Activated B cell treated with CpG ODN at 0.5 μM for 24 hours (primary cell): Measurements from ENCODE around the gene CPNE4. TPM values are rescaled to one million over a fixed set of nuclear protein-coding genes. Genes with fewer than 3 reads are reported as not detected.

ENCODE experiments used
- ATAC-seq: fragments of 200-7000 bp; cut with Tn5 transposase; one replicate; pipeline ENCODE4 v1.10.0; 2021; ENCODE audit warnings: low read depth, mild to moderate bottlenecking, moderate library complexity
- CTCF ChIA-PET: fragments of 350-600 bp; sonication (Branson Sonifier 250); formaldehyde crosslinking; loops from one replicate; lab custom pipeline; 2021; ENCODE audit warnings: antibody characterized with exemption; lab: Charles Lee
- POLR2A ChIA-PET: fragments of 350-600 bp; sonication (Branson Sonifier 250); formaldehyde crosslinking; loops from one replicate; lab custom pipeline; 2021; ENCODE audit warnings: antibody characterized with exemption; lab: Charles Lee
- DNase-seq: peaks from one replicate; pipeline ENCODE4 v3.0.0; 2022
- H3K27ac Mint-ChIP-seq: one replicate; pipeline ENCODE4 v1.8.0; 2020; ENCODE audit warnings: mixed read lengths
- H3K27me3 Mint-ChIP-seq: one replicate; pipeline ENCODE4 v1.8.0; 2021; ENCODE audit warnings: mixed read lengths
- H3K36me3 Mint-ChIP-seq: one replicate; pipeline ENCODE4 v1.8.0; 2021; ENCODE audit warnings: low read depth, mixed read lengths
- H3K4me1 Mint-ChIP-seq: one replicate; pipeline ENCODE4 v1.8.0; 2021; ENCODE audit warnings: mixed read lengths
- H3K4me3 Mint-ChIP-seq: one replicate; pipeline ENCODE4 v1.8.0; 2020; ENCODE audit warnings: mild to moderate bottlenecking, mixed read lengths
- H3K9me3 Mint-ChIP-seq: one replicate; pipeline ENCODE4 v1.8.0; 2020; ENCODE audit warnings: mixed read lengths
- intact Hi-C: fragments of 100-400 bp; cut with micrococcal nuclease; formaldehyde crosslinking; loops from one replicate; pipeline ENCODE4 v1.15.1; 2024
- total RNA-seq: library from RNA; stranded (reverse); gene quantifications from 2 replicates; pipeline ENCODE4 v1.2.3, GENCODE V29; 2022
- TF ChIP-seq, protein P1 (sequence below): fragments of 200-600 bp; IDR thresholded peaks from one replicate; pipeline ENCODE4 v1.8.0; 2022; ENCODE audit warnings: antibody characterized with exemption, mild to moderate bottlenecking

CPNE4 gene
- total RNA-seq, 1 donor from 2014 or later = not detected

DNA sequence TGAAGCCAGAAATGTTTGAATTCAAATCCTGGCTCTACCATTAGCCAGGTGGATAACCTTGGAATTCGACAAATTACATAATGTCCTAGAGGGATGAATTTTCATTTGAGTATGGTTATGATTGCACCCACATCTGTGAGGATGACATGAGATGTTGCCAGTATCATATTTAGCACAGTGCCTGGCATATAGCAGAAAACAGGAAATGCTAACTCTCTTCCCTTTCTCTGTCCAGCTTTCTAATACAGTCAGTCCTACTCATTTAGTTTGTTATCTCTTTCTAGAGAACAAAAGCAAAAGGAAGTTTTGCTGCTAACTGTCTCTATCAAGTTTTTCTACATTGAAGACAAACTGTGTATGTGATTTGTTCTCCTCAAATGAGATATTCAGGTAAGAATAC is 231.7 kb downstream of the CPNE4 start:
- Mint-ChIP-seq H3K27me3 (peaks cover 8% of the 10 kb centered on the region), H3K4me1 (no peaks in the 10 kb centered on the region), H3K27ac (no peak overlapping the region), H3K4me3 (no peak overlapping the region), H3K9me3 (no peaks in the 10 kb centered on the region), H3K36me3 (no peaks in the 10 kb centered on the region)
- intact Hi-C loops = no loop called here
- TF ChIP-seq, protein P1, sequence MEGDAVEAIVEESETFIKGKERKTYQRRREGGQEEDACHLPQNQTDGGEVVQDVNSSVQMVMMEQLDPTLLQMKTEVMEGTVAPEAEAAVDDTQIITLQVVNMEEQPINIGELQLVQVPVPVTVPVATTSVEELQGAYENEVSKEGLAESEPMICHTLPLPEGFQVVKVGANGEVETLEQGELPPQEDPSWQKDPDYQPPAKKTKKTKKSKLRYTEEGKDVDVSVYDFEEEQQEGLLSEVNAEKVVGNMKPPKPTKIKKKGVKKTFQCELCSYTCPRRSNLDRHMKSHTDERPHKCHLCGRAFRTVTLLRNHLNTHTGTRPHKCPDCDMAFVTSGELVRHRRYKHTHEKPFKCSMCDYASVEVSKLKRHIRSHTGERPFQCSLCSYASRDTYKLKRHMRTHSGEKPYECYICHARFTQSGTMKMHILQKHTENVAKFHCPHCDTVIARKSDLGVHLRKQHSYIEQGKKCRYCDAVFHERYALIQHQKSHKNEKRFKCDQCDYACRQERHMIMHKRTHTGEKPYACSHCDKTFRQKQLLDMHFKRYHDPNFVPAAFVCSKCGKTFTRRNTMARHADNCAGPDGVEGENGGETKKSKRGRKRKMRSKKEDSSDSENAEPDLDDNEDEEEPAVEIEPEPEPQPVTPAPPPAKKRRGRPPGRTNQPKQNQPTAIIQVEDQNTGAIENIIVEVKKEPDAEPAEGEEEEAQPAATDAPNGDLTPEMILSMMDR = no peak
- ChIA-PET CTCF (no interaction called here), POLR2A (no interaction called here)
- DNase-seq (no peak), ATAC-seq (no peak)

DNA sequence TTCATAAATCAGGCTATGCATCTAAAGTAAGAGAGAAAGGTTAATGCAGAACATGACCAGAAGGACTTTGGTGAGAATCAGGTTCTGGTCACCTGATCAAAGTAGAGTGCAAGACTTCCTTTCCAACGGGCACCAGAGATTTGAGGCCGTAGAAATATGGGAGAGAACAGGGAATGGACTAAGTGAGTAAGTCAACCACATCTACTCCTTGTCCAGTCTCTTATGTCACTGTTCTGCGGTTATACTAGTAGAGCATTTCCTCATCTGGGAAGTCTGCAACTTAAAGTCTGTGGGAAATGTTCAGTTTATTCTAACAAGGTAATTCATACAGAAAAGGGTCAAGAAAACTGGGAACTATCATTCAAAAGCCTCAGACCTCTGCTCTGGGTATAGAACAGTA is 232.8 kb downstream of the CPNE4 start:
- H3K9me3 Mint-ChIP-seq = no peaks in the 10 kb centered on the region
- H3K4me3 Mint-ChIP-seq = no peak overlapping the region
- TF ChIP-seq, protein P1 = no peak
- intact Hi-C loops = no loop called here
- no peak overlapping the region for H3K27ac Mint-ChIP-seq
- ATAC-seq (no peak), DNase-seq (no peak)
- no peaks in the 10 kb centered on the region for H3K36me3 Mint-ChIP-seq
- ChIA-PET POLR2A (no interaction called here), CTCF (no interaction called here)
- no peaks in the 10 kb centered on the region for H3K4me1 Mint-ChIP-seq
- H3K27me3 Mint-ChIP-seq = peaks cover 8% of the 10 kb centered on the region

DNA sequence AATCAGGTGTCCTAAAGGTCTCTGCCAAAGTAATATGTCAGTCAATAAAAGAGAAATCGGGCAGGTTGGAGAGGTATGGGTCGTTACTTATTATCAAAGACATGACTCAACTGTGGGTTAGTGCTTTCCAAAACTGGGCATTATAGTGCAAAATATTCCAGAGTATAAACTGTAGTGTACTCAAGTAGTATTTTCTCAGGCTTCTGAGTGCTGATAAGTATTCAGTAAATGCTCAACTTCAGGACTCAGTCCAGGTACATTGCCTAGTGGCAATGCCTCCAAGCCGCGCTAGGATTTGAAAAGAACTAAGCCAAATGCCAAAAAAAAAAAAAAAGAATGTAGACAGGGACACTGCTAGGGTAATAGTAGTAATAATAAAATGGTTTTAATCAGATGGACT is 233.2 kb downstream of the CPNE4 start:
- Mint-ChIP-seq H3K27me3 (peaks cover 8% of the 10 kb centered on the region), H3K27ac (no peak overlapping the region), H3K4me3 (no peak overlapping the region), H3K4me1 (peaks cover 4% of the 10 kb centered on the region), H3K9me3 (no peaks in the 10 kb centered on the region), H3K36me3 (no peaks in the 10 kb centered on the region)
- no peak for DNase-seq
- TF ChIP-seq, protein P1 = no peak
- POLR2A ChIA-PET = no interaction called here
- no peak for ATAC-seq
- CTCF ChIA-PET = no interaction called here
- intact Hi-C loops = no loop called here

DNA sequence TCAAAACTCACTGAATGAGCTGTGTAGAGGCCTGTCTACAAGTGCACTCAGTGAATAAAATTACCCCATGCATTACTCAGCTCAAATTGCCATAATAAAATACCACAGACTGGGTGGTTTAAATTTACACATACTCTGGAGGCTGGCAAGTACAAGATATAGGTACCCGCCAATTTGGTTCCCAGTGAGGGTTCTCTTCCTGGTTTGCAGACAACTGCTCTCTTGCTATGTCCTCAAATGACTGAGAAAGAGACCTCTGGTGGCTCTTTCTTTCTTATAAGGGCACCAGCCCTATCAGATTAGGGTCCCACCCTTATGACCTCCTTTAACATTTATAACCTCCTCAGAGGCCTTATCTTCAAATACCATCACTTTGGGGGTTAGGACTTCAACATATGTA is 237.0 kb downstream of the CPNE4 start:
- Mint-ChIP-seq H3K36me3 (no peaks in the 10 kb centered on the region), H3K4me3 (no peak overlapping the region), H3K27ac (no peak overlapping the region), H3K27me3 (peaks cover 18% of the 10 kb centered on the region), H3K4me1 (peaks cover 15% of the 10 kb centered on the region), H3K9me3 (no peaks in the 10 kb centered on the region)
- intact Hi-C loops = no loop called here
- no peak for DNase-seq
- ATAC-seq = no peak
- ChIA-PET CTCF (no interaction called here), POLR2A (no interaction called here)
- TF ChIP-seq, protein P1 = no peak

DNA sequence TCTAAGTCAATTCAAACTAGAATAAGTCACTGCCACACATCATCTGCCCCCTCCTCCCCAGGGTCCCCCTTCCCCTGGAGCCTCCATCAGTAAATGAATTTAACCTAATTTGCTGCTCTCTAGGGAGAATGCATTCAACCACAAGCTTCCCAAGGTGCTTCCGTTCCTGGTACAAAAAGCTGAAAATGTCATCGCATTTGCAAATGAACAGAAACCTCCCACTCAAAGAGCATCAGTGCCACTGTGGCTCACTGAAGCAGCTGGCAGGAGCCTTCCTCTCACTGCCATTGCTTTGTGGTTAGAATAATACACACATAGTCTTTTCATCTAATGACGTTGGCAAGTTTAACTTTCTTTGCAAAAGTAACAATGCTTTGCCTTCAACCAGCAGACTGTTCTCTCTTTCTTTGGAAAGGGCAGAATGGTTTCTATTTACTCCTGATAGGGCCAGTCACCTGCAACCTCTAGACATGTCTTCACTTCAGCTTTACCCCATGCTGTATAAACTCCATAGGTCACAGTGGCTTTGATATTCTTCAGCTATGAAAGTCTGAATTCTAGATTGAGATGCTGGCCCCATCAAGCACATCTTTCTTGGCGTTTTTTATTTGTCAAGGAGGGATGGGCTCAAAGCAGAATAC is 238.1 kb downstream of the CPNE4 start:
- TF ChIP-seq, protein P1 = no peak

More for the DNA sequence above, 238.1 kb downstream of the CPNE4 start:
- no peak overlapping the region for H3K4me3 Mint-ChIP-seq
- intact Hi-C loops = no loop called here
- ChIA-PET POLR2A (interaction anchor here (0.7 kb wide), 1 partner anchor 1040 kb away, joined by 3 read pairs; no protein-coding TSS in a partner anchor), CTCF (interaction anchor here (1.3 to 1.9 kb wide), 3 partner anchors 546 to 603 kb away, joined by 4 to 7 read pairs (median 6); no protein-coding TSS in a partner anchor)
- no peak for DNase-seq
- H3K4me1 Mint-ChIP-seq = peaks cover 15% of the 10 kb centered on the region
- peak; percentile 37 for ATAC-seq
- no peaks in the 10 kb centered on the region for H3K36me3 Mint-ChIP-seq
- no peak overlapping the region for H3K27ac Mint-ChIP-seq
- H3K9me3 Mint-ChIP-seq = no peaks in the 10 kb centered on the region
- peaks cover 18% of the 10 kb centered on the region for H3K27me3 Mint-ChIP-seq
